Gastrocnemius medialis (tissue), 4 donors: ENCODE measurements around the gene RNF220. TPM values are rescaled to one million over a fixed set of nuclear protein-coding genes. Genes with fewer than 3 reads are reported as not detected.

Experiments
- ATAC-seq, 2 donors: fragments of 150-250 bp; one replicate each; pipeline ENCODE4 v1.9.1; 2016
- DNase-seq, 2 donors: peaks; one replicate each; pipeline ENCODE4 v3.0.0-alpha.2; 2019
- H3K27ac ChIP-seq, 4 donors: fragments of 200-600 bp; sonication (generic); 1 replicate in 1 of 4; 2 replicates in 3 of 4; pipeline ENCODE4 v1.5.1; 2016 to 2018; ENCODE audit warnings: mild to moderate bottlenecking in 2 of 4, moderate library complexity in 1 of 4
- H3K27me3 ChIP-seq, 3 donors: fragments of 200-600 bp; sonication (generic) in 2 of 3; 1 replicate in 1 of 3; 2 replicates in 2 of 3; pipeline versions ENCODE4 v1.5.1 to v1.6.0; 2016 to 2019; ENCODE audit warnings: mild to moderate bottlenecking in 1 of 3, moderate library complexity in 1 of 3
- H3K36me3 ChIP-seq, 2 donors: fragments of 200-600 bp; sonication (generic) in 1 of 2; one replicate each; pipeline ENCODE4 v1.5.1; 2017 to 2018
- H3K4me1 ChIP-seq, 2 donors: fragments of 200-600 bp; sonication (generic) in 1 of 2; one replicate each; pipeline ENCODE4 v1.5.1; 2016 to 2017; ENCODE audit warnings: mild to moderate bottlenecking in 2 of 2
- H3K4me3 ChIP-seq, 4 donors: fragments of 200-600 bp; sonication (generic) in 3 of 4; 1 replicate in 1 of 4; 2 replicates in 3 of 4; pipeline ENCODE4 v1.5.1; 2016 to 2019; ENCODE audit warnings: mild to moderate bottlenecking in 2 of 4
- H3K9me3 ChIP-seq, 3 donors: fragments of 200-600 bp; sonication (generic) in 2 of 3; 1 replicate in 1 of 3; 2 replicates in 2 of 3; pipeline ENCODE4 v1.5.1; 2016 to 2019
- CTCF ChIP-seq, 5 experiments: fragments of 450-650 bp in 3 of 5; fragments of 200-600 bp in 2 of 5; sonication (generic) in 2 of 5; IDR thresholded peaks in 4 of 5; conservative IDR thresholded peaks in 1 of 5; 1 replicate in 4 of 5; 2 replicates in 1 of 5; pipeline ENCODE4 v1.5.1; 2016 to 2019; ENCODE audit warnings: antibody characterized with exemption in 5 of 5, mild to moderate bottlenecking in 3 of 5, moderate library complexity in 3 of 5
- POLR2A ChIP-seq, 2 donors: fragments of 450-650 bp; IDR thresholded peaks; one replicate each; pipeline ENCODE4 v1.6.1; 2017; ENCODE audit warnings: antibody characterized with exemption in 2 of 2, mild to moderate bottlenecking in 2 of 2, moderate library complexity in 2 of 2
- in situ Hi-C, 4 donors: fragments of 200-750 bp; cut with MboI; loops; one replicate each; pipeline versions ENCODE4 v1.15.0 to v1.8.0; 2017; ENCODE audit warnings: low sequenced_read_pairs in 4 of 4
- intact Hi-C: fragments of 100-400 bp; cut with DNase I; formaldehyde crosslinking; loops from one replicate; pipeline ENCODE4 v1.15.1; 2023; ENCODE audit warnings: low total_unique reads
- total RNA-seq, 4 donors: library from RNA; depleted of rRNA; stranded (reverse); fragments of >200 nt; gene quantifications; one replicate each; pipeline versions ENCODE4 v1.1.0 to v1.2.3, GENCODE V29; 2016

The RNF220 gene
- 100 to 1,000 TPM in 3 of 4 donors, 10 to 100 TPM in 1; 91.2 to 172 (median 128) TPM for total RNA-seq

GRCh38 chr1:44405031-44405797 is at the start of gene RNF220:
Gene RNF220 (plus strand): TSS chr1:44405255.
- Histone ChIP-seq H3K4me1 (peaks cover 18 to 21% of the 10 kb centered on the region in 2 donors), H3K27me3 (peaks cover 83 to 94% (median 84%) of the 10 kb centered on the region in 3 donors), H3K27ac (peak within 1 kb of the TSS in 3 of 4 donors; percentile 57 to 62 (median 61)), H3K36me3 (no peaks in the 10 kb centered on the region), H3K4me3 (peak within 1 kb of the TSS; percentile 43 to 64 (median 56)), H3K9me3 (no peaks in the 10 kb centered on the region)
- ATAC-seq (peak; percentile 33 to 42), DNase-seq (no peak)
- in situ Hi-C loops: no loop called here
- TF ChIP-seq POLR2A (IDR thresholded peaks at IDR 0.05) (no peak), CTCF (IDR thresholded peaks at IDR 0.05 in 4 of 5, conservative IDR thresholded peaks at IDR 0.05 in 1 of 5) (no peak)
- intact Hi-C loops: loop anchor here (10.0 kb wide), 1 partner anchor 100 kb away; no protein-coding TSS in a partner anchor

GRCh38 chr1:44355582-44356305 is 49.3 kb upstream of the RNF220 start:
- in situ Hi-C loops: no loop called here
- peak overlapping the region; percentile 24 to 97 (median 70) for H3K4me3 ChIP-seq
- H3K27ac ChIP-seq: peak overlapping the region in 3 of 4 donors; percentile 11 to 55 (median 50)

GRCh38 chr1:44357710-44358109 is 47.3 kb upstream of the RNF220 start:
- intact Hi-C loops (loop anchor here (10.0 kb wide), 1 partner anchor 383 kb away; the partner anchor contains the start of genes ATP6V0B, B4GALT2 and DPH2), in situ Hi-C loops (no loop called here)
- Histone ChIP-seq H3K36me3 (no peaks in the 10 kb centered on the region), H3K27me3 (no peaks in the 10 kb centered on the region), H3K9me3 (no peaks in the 10 kb centered on the region), H3K27ac (no peak overlapping the region), H3K4me1 (peaks cover 20% of the 10 kb centered on the region in 2 donors), H3K4me3 (no peak overlapping the region)
- TF ChIP-seq POLR2A (IDR thresholded peaks at IDR 0.05) (no peak), CTCF (IDR thresholded peaks at IDR 0.05 in 4 of 5, conservative IDR thresholded peaks at IDR 0.05 in 1 of 5) (no peak)
- DNase-seq: no peak
- no peak for ATAC-seq

More at GRCh38 chr1:44355582-44356305, 49.3 kb upstream of the RNF220 start:
- no peak for TF ChIP-seq CTCF (IDR thresholded peaks at IDR 0.05 in 4 of 5, conservative IDR thresholded peaks at IDR 0.05 in 1 of 5)
- TF ChIP-seq POLR2A (IDR thresholded peaks at IDR 0.05): no peak
- no peaks in the 10 kb centered on the region for H3K36me3 ChIP-seq
- no peak for DNase-seq
- intact Hi-C loops: loop anchor here (10.0 kb wide), 1 partner anchor 381 kb away; the partner anchor contains the start of genes ATP6V0B, B4GALT2 and DPH2
- ATAC-seq: peak; percentile 9 to 14
- H3K4me1 ChIP-seq: peaks cover 20 to 27% of the 10 kb centered on the region in 2 donors
- H3K9me3 ChIP-seq: no peaks in the 10 kb centered on the region
- H3K27me3 ChIP-seq: no peaks in the 10 kb centered on the region

GRCh38 chr1:44359234-44359935 is 45.7 kb upstream of the RNF220 start:
- Histone ChIP-seq H3K27ac (no peak overlapping the region), H3K9me3 (no peaks in the 10 kb centered on the region), H3K27me3 (no peaks in the 10 kb centered on the region), H3K4me1 (peaks cover 6 to 7% of the 10 kb centered on the region in 2 donors), H3K4me3 (no peak overlapping the region), H3K36me3 (no peaks in the 10 kb centered on the region)
- TF ChIP-seq POLR2A (IDR thresholded peaks at IDR 0.05) (no peak), CTCF (IDR thresholded peaks at IDR 0.05 in 4 of 5, conservative IDR thresholded peaks at IDR 0.05 in 1 of 5) (no peak)
- no peak for ATAC-seq
- intact Hi-C loops (loop anchor here (10.0 kb wide), 1 partner anchor 385 kb away; the partner anchor contains the start of genes ATP6V0B, B4GALT2 and DPH2), in situ Hi-C loops (no loop called here)
- no peak for DNase-seq
